ENCODE data around the gene GPR180. TPM values are rescaled to one million over a fixed set of nuclear protein-coding genes. Genes with fewer than 3 reads are reported as not detected.

GPR180 gene
- polyA plus RNA-seq, 1 experiment, result 8.6 TPM

DNA sequence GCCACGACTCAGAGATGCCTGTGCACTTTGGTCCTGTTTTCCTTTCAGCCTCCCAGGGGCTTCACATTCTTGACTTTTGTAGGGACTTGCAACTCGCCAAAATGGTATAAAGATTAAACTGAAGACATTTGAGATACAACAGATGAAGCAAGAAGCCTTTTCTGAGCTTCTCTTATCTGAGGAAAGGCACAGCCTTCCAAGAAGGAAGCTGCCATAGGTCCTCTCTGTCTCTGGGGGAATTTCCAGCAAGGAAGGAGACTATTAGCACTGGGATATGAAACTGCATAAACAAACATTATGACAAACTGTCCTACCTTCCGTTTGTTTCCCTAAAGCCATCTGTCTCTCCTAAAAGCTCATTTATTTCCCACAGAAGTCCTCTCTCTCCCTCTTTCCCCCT is 45.0 kb upstream of the GPR180 start:
- no peak for DNase-seq (ENCODE audit: low read depth, low spot score)
- no peak for TF ChIP-seq CTCF (IDR thresholded peaks at IDR 0.05; ENCODE audit: low read depth, low read length)
- H3K27me3 ChIP-seq (ENCODE audit: control insufficient read depth, insufficient read depth, low read length), result no peaks in the 10 kb centered on the region
- POLR2A ChIA-PET, result no interaction called here
- H3K9me3 ChIP-seq (ENCODE audit: control insufficient read depth, insufficient read depth, low read length), result no peaks in the 10 kb centered on the region
- no peak overlapping the region for H3K27ac ChIP-seq (ENCODE audit: low read depth, low read length)
- CTCF ChIA-PET, result interaction anchor here (1.8 kb wide), 1 partner anchor 61 kb away, joined by 5 read pairs; no protein-coding TSS in a partner anchor
- H3K4me3 ChIP-seq (ENCODE audit: low read depth, low read length), result no peak overlapping the region

GRCh38 chr13:94557684-94558235 is 43.9 kb upstream of the GPR180 start:
- no peak overlapping the region for H3K4me3 ChIP-seq (ENCODE audit: low read depth, low read length)
- CTCF ChIA-PET, result no interaction called here
- DNase-seq (ENCODE audit: low read depth, low spot score), result no peak

GRCh38 chr13:94558716-94559115 is 42.9 kb upstream of the GPR180 start:
- no peaks in the 10 kb centered on the region for H3K27me3 ChIP-seq (ENCODE audit: control insufficient read depth, insufficient read depth, low read length)
- H3K4me3 ChIP-seq (ENCODE audit: low read depth, low read length), result no peak overlapping the region
- POLR2A ChIA-PET, result no interaction called here
- H3K27ac ChIP-seq (ENCODE audit: low read depth, low read length), result no peak overlapping the region
- DNase-seq (ENCODE audit: low read depth, low spot score), result no peak
- CTCF ChIA-PET, result no interaction called here
- H3K9me3 ChIP-seq (ENCODE audit: control insufficient read depth, insufficient read depth, low read length), result no peaks in the 10 kb centered on the region
- no peak for TF ChIP-seq CTCF (IDR thresholded peaks at IDR 0.05; ENCODE audit: low read depth, low read length)

More at GRCh38 chr13:94557684-94558235, 43.9 kb upstream of the GPR180 start:
- no peak for TF ChIP-seq CTCF (IDR thresholded peaks at IDR 0.05; ENCODE audit: low read depth, low read length)
- Histone ChIP-seq H3K27me3 (ENCODE audit: control insufficient read depth, insufficient read depth, low read length) (no peaks in the 10 kb centered on the region), H3K9me3 (ENCODE audit: control insufficient read depth, insufficient read depth, low read length) (no peaks in the 10 kb centered on the region), H3K27ac (ENCODE audit: low read depth, low read length) (no peak overlapping the region)
- POLR2A ChIA-PET, result interaction anchor here (0.6 kb wide), 1 partner anchor 1290 kb away, joined by 5 read pairs; no protein-coding TSS in a partner anchor

GRCh38 chr13:94559222-94559795 is 42.3 kb upstream of the GPR180 start:
- POLR2A ChIA-PET, result no interaction called here
- CTCF ChIA-PET, result no interaction called here
- H3K4me3 ChIP-seq (ENCODE audit: low read depth, low read length), result no peak overlapping the region
- H3K9me3 ChIP-seq (ENCODE audit: control insufficient read depth, insufficient read depth, low read length), result no peaks in the 10 kb centered on the region
- TF ChIP-seq CTCF (IDR thresholded peaks at IDR 0.05; ENCODE audit: low read depth, low read length), result no peak
- H3K27me3 ChIP-seq (ENCODE audit: control insufficient read depth, insufficient read depth, low read length), result no peaks in the 10 kb centered on the region
- H3K27ac ChIP-seq (ENCODE audit: low read depth, low read length), result no peak overlapping the region
- DNase-seq (ENCODE audit: low read depth, low spot score), result no peak

DNA sequence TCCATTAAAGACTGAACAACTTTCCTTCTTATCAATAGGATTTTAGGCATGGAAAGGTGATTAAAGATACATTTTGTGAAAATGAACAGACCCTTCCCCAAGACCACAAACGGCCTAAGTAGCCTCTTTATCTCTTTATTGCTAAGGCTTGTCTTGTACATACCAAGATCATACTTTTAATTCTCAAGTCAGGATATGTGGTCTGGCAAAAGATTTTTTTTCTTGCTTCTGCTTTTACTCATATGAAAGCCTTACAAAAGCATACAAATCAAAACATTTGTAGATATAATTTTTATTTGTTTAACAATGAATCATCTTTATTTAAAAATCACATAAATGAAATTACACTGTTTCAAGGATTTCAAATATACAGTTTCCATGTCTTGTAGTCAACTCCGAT is 41.5 kb upstream of the GPR180 start:
- ChIA-PET CTCF (no interaction called here), POLR2A (no interaction called here)
- DNase-seq (ENCODE audit: low read depth, low spot score), result no peak
- no peaks in the 10 kb centered on the region for H3K27me3 ChIP-seq (ENCODE audit: control insufficient read depth, insufficient read depth, low read length)
- no peak for TF ChIP-seq CTCF (IDR thresholded peaks at IDR 0.05; ENCODE audit: low read depth, low read length)
- no peak overlapping the region for H3K4me3 ChIP-seq (ENCODE audit: low read depth, low read length)
- no peaks in the 10 kb centered on the region for H3K9me3 ChIP-seq (ENCODE audit: control insufficient read depth, insufficient read depth, low read length)
- no peak overlapping the region for H3K27ac ChIP-seq (ENCODE audit: low read depth, low read length)
